GM12878 (cell line): ENCODE data around the gene CCDC187. TPM values are rescaled to one million over a fixed set of nuclear protein-coding genes. Genes with fewer than 3 reads are reported as not detected.

Experiments
- ATAC-seq: fragments of 200-7000 bp; cut with Tn5 transposase; 3 replicates; pipeline ENCODE4 v1.9.1; 2020; ENCODE audit warnings: mild to moderate bottlenecking, moderate library complexity
- BruUV-seq: library from RNA; stranded (reverse); fragments of 400-500 nt; replicated peaks from 2 replicates; lab custom pipeline; 2021; lab: Mats Ljungman, UMichigan
- CTCF ChIA-PET: fragments of 300-600 bp; sonication (Branson Sonifier 250); formaldehyde crosslinking; extraction: SDS; loops from one replicate; lab custom pipeline; 2021; ENCODE audit warnings: inconsistent platforms; lab: Yijun Ruan, JAX
- POLR2A ChIA-PET: fragments of 350-600 bp; formaldehyde crosslinking; extraction: SDS; loops from one replicate; lab custom pipeline; 2021; ENCODE audit warnings: inconsistent platforms; lab: Charles Lee
- RAD21 ChIA-PET: fragments of 300-600 bp; sonication (Branson Sonifier 250); formaldehyde crosslinking; loops from one replicate; lab custom pipeline; 2023; ENCODE audit warnings: antibody characterized with exemption; ENCODE audit not compliant: unreplicated experiment; lab: Charles Lee
- SMC1A ChIA-PET: fragments of 300-600 bp; sonication (Branson Sonifier 250); formaldehyde crosslinking; loops from one replicate; lab custom pipeline; 2023; ENCODE audit not compliant: unreplicated experiment, uncharacterized antibody; lab: Charles Lee
- DNase-seq: peaks from one replicate; pipeline ENCODE4 v3.0.0-alpha.2; 2011; ENCODE audit warnings: low read depth, low spot score
- FAIRE-seq: peaks from 3 replicates; lab custom pipeline; 2011; peaks lifted over from hg19 to GRCh38; lab: Jason Lieb, UNC
- H2AFZ ChIP-seq: 2 replicates; pipeline ENCODE4 v1.6.0; 2011; ENCODE audit warnings: low read depth, low read length, control low read depth; ENCODE audit not compliant: control insufficient read depth
- H3K27ac ChIP-seq: 2 replicates; pipeline ENCODE4 v1.5.1; 2011; ENCODE audit warnings: control low read depth; ENCODE audit not compliant: control insufficient read depth, insufficient read depth
- H3K27me3 ChIP-seq, 2 experiments: replicated peaks in 1 of 2; 2 replicates each; pipeline versions ENCODE4 v1.6.0 to v1.6.1; 2011; ENCODE audit warnings: low read length in 1 of 2; ENCODE audit not compliant: control insufficient read depth in 2 of 2, insufficient read depth in 2 of 2
- H3K36me3 ChIP-seq, 2 experiments: 2 replicates each; pipeline ENCODE4 v1.5.1; 2011; ENCODE audit warnings: low read length in 1 of 2; ENCODE audit not compliant: control insufficient read depth in 2 of 2, insufficient read depth in 2 of 2
- H3K4me1 ChIP-seq: 2 replicates; pipeline ENCODE4 v1.6.1; 2011; ENCODE audit warnings: mild to moderate bottlenecking, low read length, moderate library complexity, mixed read lengths; ENCODE audit not compliant: control insufficient read depth, insufficient read depth
- H3K4me2 ChIP-seq: 2 replicates; pipeline ENCODE4 v1.6.0; 2011; ENCODE audit warnings: control low read depth; ENCODE audit not compliant: control insufficient read depth, insufficient read depth
- H3K4me3 ChIP-seq: fragments of 200-600 bp; sonication (generic); 2 replicates; pipeline ENCODE4 v1.5.1; 2016
- H3K79me2 ChIP-seq: 2 replicates; pipeline ENCODE4 v1.6.0; 2011; ENCODE audit warnings: low read length; ENCODE audit not compliant: control insufficient read depth, insufficient read depth
- H3K9ac ChIP-seq: 2 replicates; pipeline ENCODE4 v1.8.0; 2011; ENCODE audit warnings: low read length, control low read depth, mixed read lengths; ENCODE audit not compliant: control insufficient read depth, insufficient read depth
- H3K9me3 ChIP-seq: replicated peaks from 3 replicates; pipeline ENCODE4 v1.5.1; 2011; ENCODE audit warnings: mild to moderate bottlenecking, low read length; ENCODE audit not compliant: control insufficient read depth, insufficient read depth
- H4K20me1 ChIP-seq: 2 replicates; pipeline ENCODE4 v1.6.0; 2011; ENCODE audit not compliant: control insufficient read depth, insufficient read depth
- CHD1 ChIP-seq: IDR thresholded peaks from 2 replicates; pipeline ENCODE4 v1.6.1; 2012; ENCODE audit warnings: low read depth, low read length, improper control_type of control experiment
- HDAC6 ChIP-seq: fragments of 200-600 bp; sonication (generic); IDR thresholded peaks from one replicate; pipeline ENCODE4 v1.8.0; 2017; ENCODE audit warnings: antibody characterized with exemption; ENCODE audit not compliant: unreplicated experiment
- KLF5 ChIP-seq: fragments of 450-650 bp; IDR thresholded peaks from 2 replicates; pipeline ENCODE4 v1.6.1; 2014; ENCODE audit warnings: mild to moderate bottlenecking; ENCODE audit not compliant: partially characterized antibody
- NFYA ChIP-seq: IDR thresholded peaks from 2 replicates; pipeline ENCODE4 v1.6.1; 2011; ENCODE audit warnings: low read depth, mild to moderate bottlenecking, low read length, improper control_type of control experiment, borderline replicate concordance
- NR2C1 ChIP-seq: fragments of 450-650 bp; IDR thresholded peaks from 2 replicates; pipeline ENCODE4 v1.6.1; 2017; ENCODE audit warnings: antibody characterized with exemption, mild to moderate bottlenecking, moderate library complexity
- POLR2AphosphoS5 ChIP-seq: IDR thresholded peaks from 2 replicates; pipeline ENCODE4 v1.6.1; 2011; ENCODE audit warnings: mild to moderate bottlenecking, low read length, inconsistent platforms
- STAT3 ChIP-seq: IDR thresholded peaks from 2 replicates; pipeline ENCODE4 v1.6.1; 2011; ENCODE audit warnings: low read depth, low read length, improper control_type of control experiment
- WRNIP1 ChIP-seq: IDR thresholded peaks from 2 replicates; pipeline ENCODE4 v1.6.1; 2011; ENCODE audit warnings: low read depth, low read length, improper control_type of control experiment, borderline replicate concordance
- ZNF384 ChIP-seq: IDR thresholded peaks from 2 replicates; pipeline ENCODE4 v1.6.1; 2012; ENCODE audit warnings: low read depth, mild to moderate bottlenecking, low read length, improper control_type of control experiment, borderline replicate concordance
- WGBS: methylation state at CpG from one replicate; pipeline ENCODE4 v1.1.6; 2016; ENCODE audit warnings: low lambda C conversion rate; ENCODE audit not compliant: insufficient replicate concordance, insufficient coverage; ENCODE audit errors: missing lambda C conversion rate; 5-methylcytosine and 5-hydroxymethylcytosine counted together
- in situ Hi-C: fragments of 300-500 bp; cut with MboI; formaldehyde crosslinking; loops from 9 replicates; pipeline ENCODE4 v1.14.3; 2018; ENCODE audit warnings: mixed read lengths
- intact Hi-C: fragments of 100-400 bp; cut with micrococcal nuclease; formaldehyde crosslinking; loops from one replicate; pipeline ENCODE4 v1.14.2; 2022; ENCODE audit not compliant: unreplicated experiment
- polyA plus RNA-seq, 11 experiments: library from polyadenylated mRNA; depleted of rRNA in 4 of 11; unstranded in 6 of 11; stranded (reverse) in 5 of 11; fragments of >200 nt; fragmentation: Nextera tagmentation in 4 of 11; fragmentation: Illumina TruSeq in 1 of 11; extraction: Ambion mirVana in 4 of 11; extraction: Trizol in 1 of 11; gene quantifications; 1 replicate in 1 of 11; 2 replicates in 10 of 11; pipeline versions ENCODE4 v1.2.1 to v1.2.3, GENCODE V29; 2011 to 2016; ENCODE audit warnings: inconsistent platforms in 2 of 11, missing spikeins in 2 of 11, low read depth in 1 of 11
- total RNA-seq, 4 experiments: library from RNA; depleted of rRNA in 3 of 4; stranded (reverse); fragments of >200 nt in 3 of 4; fragmentation: Illumina TruSeq in 1 of 4; extraction: Trizol in 1 of 4; gene quantifications; 2 replicates each; pipeline versions ENCODE4 v1.2.1 to v1.2.3, GENCODE V29; 2013 to 2021
- TF ChIP-seq, protein P1 (sequence below): IDR thresholded peaks from 2 replicates; pipeline ENCODE4 v1.6.1; 2011; ENCODE audit warnings: borderline replicate concordance, low read depth, mild to moderate bottlenecking, moderate library complexity, low read length; ENCODE audit not compliant: insufficient read depth, poor library complexity, severe bottlenecking
- TF ChIP-seq, protein P2 (sequence below): fragments of 450-650 bp; formaldehyde crosslinking; IDR thresholded peaks from 2 replicates; pipeline ENCODE4 v1.4.0; 2022; ENCODE audit warnings: mild to moderate bottlenecking, moderate library complexity
- TF ChIP-seq, protein P3 (sequence below): fragments of 450-650 bp; IDR thresholded peaks from 2 replicates; pipeline ENCODE4 v1.6.1; 2016; ENCODE audit warnings: mild to moderate bottlenecking

CCDC187 gene
- total and polyA plus RNA-seq, 10 of the 15 experiments (the other 5 are each of a cell fraction or from before 2014, with no cell fraction given) = 0.04 to 0.23 (median 0.04) TPM; not detected in 7

- ATAC-seq = no peak
- DNase-seq = no peak
- no peak overlapping the region for H3K4me3 ChIP-seq
- TF ChIP-seq STAT3 (no peak), CHD1 (no peak), ZNF384 (no peak), KLF5 (no peak), NR2C1 (no peak), WRNIP1 (no peak), NFYA (no peak), POLR2AphosphoS5 (no peak), HDAC6 (no peak)
- TF ChIP-seq, protein P1, sequence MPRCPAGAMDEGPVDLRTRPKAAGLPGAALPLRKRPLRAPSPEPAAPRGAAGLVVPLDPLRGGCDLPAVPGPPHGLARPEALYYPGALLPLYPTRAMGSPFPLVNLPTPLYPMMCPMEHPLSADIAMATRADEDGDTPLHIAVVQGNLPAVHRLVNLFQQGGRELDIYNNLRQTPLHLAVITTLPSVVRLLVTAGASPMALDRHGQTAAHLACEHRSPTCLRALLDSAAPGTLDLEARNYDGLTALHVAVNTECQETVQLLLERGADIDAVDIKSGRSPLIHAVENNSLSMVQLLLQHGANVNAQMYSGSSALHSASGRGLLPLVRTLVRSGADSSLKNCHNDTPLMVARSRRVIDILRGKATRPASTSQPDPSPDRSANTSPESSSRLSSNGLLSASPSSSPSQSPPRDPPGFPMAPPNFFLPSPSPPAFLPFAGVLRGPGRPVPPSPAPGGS = no peak
- TF ChIP-seq, protein P2, sequence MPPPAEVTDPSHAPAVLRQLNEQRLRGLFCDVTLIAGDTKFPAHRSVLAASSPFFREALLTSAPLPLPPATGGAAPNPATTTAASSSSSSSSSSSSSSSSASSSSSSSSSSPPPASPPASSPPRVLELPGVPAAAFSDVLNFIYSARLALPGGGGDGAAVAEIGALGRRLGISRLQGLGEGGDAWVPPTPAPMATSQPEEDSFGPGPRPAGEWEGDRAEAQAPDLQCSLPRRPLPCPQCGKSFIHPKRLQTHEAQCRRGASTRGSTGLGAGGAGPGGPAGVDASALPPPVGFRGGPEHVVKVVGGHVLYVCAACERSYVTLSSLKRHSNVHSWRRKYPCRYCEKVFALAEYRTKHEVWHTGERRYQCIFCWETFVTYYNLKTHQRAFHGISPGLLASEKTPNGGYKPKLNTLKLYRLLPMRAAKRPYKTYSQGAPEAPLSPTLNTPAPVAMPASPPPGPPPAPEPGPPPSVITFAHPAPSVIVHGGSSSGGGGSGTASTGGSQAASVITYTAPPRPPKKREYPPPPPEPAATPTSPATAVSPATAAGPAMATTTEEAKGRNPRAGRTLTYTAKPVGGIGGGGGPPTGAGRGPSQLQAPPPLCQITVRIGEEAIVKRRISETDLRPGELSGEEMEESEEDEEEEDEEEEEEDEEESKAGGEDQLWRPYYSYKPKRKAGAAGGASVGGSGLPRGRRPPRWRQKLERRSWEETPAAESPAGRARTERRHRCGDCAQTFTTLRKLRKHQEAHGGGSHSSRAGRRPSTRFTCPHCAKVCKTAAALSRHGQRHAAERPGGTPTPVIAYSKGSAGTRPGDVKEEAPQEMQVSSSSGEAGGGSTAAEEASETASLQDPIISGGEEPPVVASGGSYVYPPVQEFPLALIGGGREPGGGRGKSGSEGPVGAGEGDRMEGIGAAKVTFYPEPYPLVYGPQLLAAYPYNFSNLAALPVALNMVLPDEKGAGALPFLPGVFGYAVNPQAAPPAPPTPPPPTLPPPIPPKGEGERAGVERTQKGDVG = no peak
- TF ChIP-seq, protein P3, sequence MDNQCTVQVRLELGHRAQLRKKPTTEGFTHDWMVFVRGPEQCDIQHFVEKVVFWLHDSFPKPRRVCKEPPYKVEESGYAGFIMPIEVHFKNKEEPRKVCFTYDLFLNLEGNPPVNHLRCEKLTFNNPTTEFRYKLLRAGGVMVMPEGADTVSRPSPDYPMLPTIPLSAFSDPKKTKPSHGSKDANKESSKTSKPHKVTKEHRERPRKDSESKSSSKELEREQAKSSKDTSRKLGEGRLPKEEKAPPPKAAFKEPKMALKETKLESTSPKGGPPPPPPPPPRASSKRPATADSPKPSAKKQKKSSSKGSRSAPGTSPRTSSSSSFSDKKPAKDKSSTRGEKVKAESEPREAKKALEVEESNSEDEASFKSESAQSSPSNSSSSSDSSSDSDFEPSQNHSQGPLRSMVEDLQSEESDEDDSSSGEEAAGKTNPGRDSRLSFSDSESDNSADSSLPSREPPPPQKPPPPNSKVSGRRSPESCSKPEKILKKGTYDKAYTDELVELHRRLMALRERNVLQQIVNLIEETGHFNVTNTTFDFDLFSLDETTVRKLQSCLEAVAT = no peak
- H3K9me3 ChIP-seq = no peaks in the 10 kb centered on the region
- no peak overlapping the region for H3K27ac ChIP-seq
- H3K9ac ChIP-seq = no peak overlapping the region
- H3K79me2 ChIP-seq = no peaks in the 10 kb centered on the region
- FAIRE-seq = no peak
- ChIA-PET CTCF (no interaction called here), RAD21 (no interaction called here), SMC1A (no interaction called here), POLR2A (no interaction called here)
- no peaks in the 10 kb centered on the region for H4K20me1 ChIP-seq
- no peaks in the 10 kb centered on the region for H3K4me1 ChIP-seq
- BruUV-seq = no TSS peak
- no peak overlapping the region for H2AFZ ChIP-seq
- intact Hi-C loops (no loop called here), in situ Hi-C loops (no loop called here)
- no peaks in the 10 kb centered on the region for H3K27me3 ChIP-seq
- H3K36me3 ChIP-seq = no peaks in the 10 kb centered on the region
- H3K4me2 ChIP-seq = no peak overlapping the region
- WGBS = 65% methylated on average over 13 of the region's 13 CpGs
Measured at GRCh38 chr9:136300866-136301265, 3.0 kb downstream of the CCDC187 start.
